SK-N-SH (cell line): Measurements from ENCODE around the gene DDX28. TPM values are rescaled to one million over a fixed set of nuclear protein-coding genes. Genes with fewer than 3 reads are reported as not detected.

Experiments used
- CTCF ChIA-PET: fragments of 300-600, 350-600 bp; formaldehyde crosslinking; extraction: SDS; loops from one replicate; lab custom pipeline; 2021; lab: Yijun Ruan, JAX
- POLR2A ChIA-PET: fragments of 350-600 bp; sonication (Branson Sonifier 250); formaldehyde crosslinking; extraction: SDS; loops from one replicate; lab custom pipeline; 2020; ENCODE audit warnings: antibody characterized with exemption, inconsistent platforms; lab: Yijun Ruan, JAX
- DNase-seq: peaks from one replicate; pipeline ENCODE4 v3.0.0; 2012
- H2AFZ ChIP-seq: fragments of 200-600 bp; sonication (generic); 2 replicates; pipeline ENCODE4 v1.8.1; 2016; ENCODE audit warnings: antibody characterized with exemption, mild to moderate bottlenecking, low read depth
- H3F3A ChIP-seq: fragments of 200-600 bp; sonication (generic); replicated peaks from 2 replicates; pipeline ENCODE3; 2016; ENCODE audit warnings: antibody characterized with exemption, mild to moderate bottlenecking; ENCODE audit not compliant: insufficient read depth
- H3K27ac ChIP-seq, 2 experiments: fragments of 200-500 bp in 1 of 2; fragments of 200-600 bp in 1 of 2; sonication (Bioruptor generic) in 1 of 2; sonication (generic), shearing (Covaris generic) in 1 of 2; 2 replicates each; pipeline versions ENCODE4 v1.5.1 to v1.6.1; 2014 to 2016; ENCODE audit warnings: low read depth in 2 of 2, inconsistent platforms in 1 of 2, low read length in 1 of 2, mild to moderate bottlenecking in 1 of 2, mixed read lengths in 1 of 2
- H3K27me3 ChIP-seq: fragments of 200-600 bp; sonication (generic), shearing (Covaris generic); 2 replicates; pipeline ENCODE4 v1.6.1; 2016; ENCODE audit warnings: mixed run types; ENCODE audit not compliant: insufficient read depth
- H3K36me3 ChIP-seq, 2 experiments: fragments of 200-500 bp in 1 of 2; fragments of 200-600 bp in 1 of 2; sonication (Bioruptor generic) in 1 of 2; sonication (generic) in 1 of 2; replicated peaks in 1 of 2; 2 replicates each; pipeline versions ENCODE3 to v1.5.1; 2014 to 2016; ENCODE audit warnings: low read length in 1 of 2, mild to moderate bottlenecking in 1 of 2; ENCODE audit not compliant: insufficient read depth in 2 of 2, control insufficient read depth in 1 of 2
- H3K4me1 ChIP-seq, 2 experiments: fragments of 200-500 bp in 1 of 2; fragments of 200-600 bp in 1 of 2; sonication (Bioruptor generic) in 1 of 2; sonication (generic), shearing (Covaris generic) in 1 of 2; 2 replicates each; pipeline versions ENCODE4 v1.5.1 to v1.6.1; 2014 to 2016; ENCODE audit warnings: low read depth in 1 of 2, low read length in 1 of 2, mixed run types in 1 of 2; ENCODE audit not compliant: insufficient read depth in 2 of 2, control insufficient read depth in 1 of 2
- H3K4me2 ChIP-seq: fragments of 200-600 bp; sonication (generic), shearing (Covaris generic); 2 replicates; pipeline ENCODE4 v1.6.1; 2017; ENCODE audit warnings: mixed run types
- H3K4me3 ChIP-seq, 2 experiments: fragments of 200-500 bp in 1 of 2; fragments of 200-600 bp in 1 of 2; sonication (Bioruptor generic) in 1 of 2; sonication (generic), shearing (Covaris generic) in 1 of 2; 2 replicates each; pipeline versions ENCODE4 v1.5.1 to v1.8.1; 2014 to 2016; ENCODE audit warnings: low read depth in 2 of 2, inconsistent platforms in 1 of 2, low read length in 1 of 2, mild to moderate bottlenecking in 1 of 2, mixed read lengths in 1 of 2, moderate library complexity in 1 of 2
- H3K79me2 ChIP-seq: fragments of 200-600 bp; sonication (generic); 2 replicates; pipeline ENCODE4 v1.8.1; 2017; ENCODE audit warnings: mild to moderate bottlenecking; ENCODE audit not compliant: insufficient read depth
- H3K9ac ChIP-seq: fragments of 200-600 bp; sonication (generic); 2 replicates; pipeline ENCODE4 v1.6.1; 2017; ENCODE audit warnings: mixed run types
- H3K9me2 ChIP-seq: fragments of 200-600 bp; sonication (generic); 2 replicates; pipeline ENCODE4 v1.6.1; 2017; ENCODE audit warnings: mixed run types
- H3K9me3 ChIP-seq: fragments of 200-600 bp; sonication (generic); 2 replicates; pipeline ENCODE4 v1.6.1; 2017; ENCODE audit warnings: mixed run types, mild to moderate bottlenecking, moderate library complexity
- H4K20me1 ChIP-seq: fragments of 200-600 bp; sonication (generic); 2 replicates; pipeline ENCODE4 v1.6.1; 2017; ENCODE audit warnings: mild to moderate bottlenecking, mixed run types; ENCODE audit not compliant: insufficient read depth
- FOSL2 ChIP-seq: IDR thresholded peaks from 2 replicates; pipeline ENCODE4 v1.4.0; 2012; ENCODE audit warnings: low read depth, mild to moderate bottlenecking, moderate library complexity, borderline replicate concordance
- FOXM1 ChIP-seq: IDR thresholded peaks from 2 replicates; pipeline ENCODE4 v1.4.0; 2012; ENCODE audit warnings: low read depth, mild to moderate bottlenecking
- GATA2 ChIP-seq: sonication (generic); formaldehyde crosslinking; IDR thresholded peaks from 2 replicates; pipeline ENCODE4 v1.5.0; 2020; ENCODE audit warnings: mild to moderate bottlenecking, missing genetic modification reagents
- JUND ChIP-seq: IDR thresholded peaks from 2 replicates; pipeline ENCODE4 v1.4.0; 2012
- NFIC ChIP-seq: IDR thresholded peaks from 2 replicates; pipeline ENCODE4 v1.4.0; 2012; ENCODE audit warnings: borderline replicate concordance
- NRF1 ChIP-seq: IDR thresholded peaks from 2 replicates; pipeline ENCODE4 v1.6.1; 2012; ENCODE audit warnings: low read depth, mild to moderate bottlenecking, low read length
- RAD21 ChIP-seq: IDR thresholded peaks from 2 replicates; pipeline ENCODE4 v1.6.1; 2012; ENCODE audit warnings: mild to moderate bottlenecking, low read length
- RFX5 ChIP-seq: IDR thresholded peaks from 2 replicates; pipeline ENCODE4 v1.6.1; 2012; ENCODE audit warnings: mild to moderate bottlenecking, improper control_type of control experiment, low read length
- RXRA ChIP-seq: IDR thresholded peaks from 2 replicates; pipeline ENCODE4 v1.4.0; 2012; ENCODE audit warnings: low read depth, mild to moderate bottlenecking, borderline replicate concordance
- SMC3 ChIP-seq: IDR thresholded peaks from 2 replicates; pipeline ENCODE4 v1.6.1; 2012; ENCODE audit warnings: low read depth, low read length, improper control_type of control experiment
- TCF12 ChIP-seq: IDR thresholded peaks from 2 replicates; pipeline ENCODE4 v1.4.0; 2012
- YY1 ChIP-seq: IDR thresholded peaks from 2 replicates; pipeline ENCODE4 v1.4.0; 2012; ENCODE audit warnings: low read depth, mild to moderate bottlenecking
- WGBS: methylation state at CpG from one replicate; pipeline ENCODE4 v1.1.6; 2017; ENCODE audit warnings: low lambda C conversion rate; 5-methylcytosine and 5-hydroxymethylcytosine counted together
- polyA plus RNA-seq, 3 experiments: library from polyadenylated mRNA; depleted of rRNA; stranded (reverse); fragments of >200 nt; gene quantifications; 2 replicates each; pipeline ENCODE4 v1.2.3, GENCODE V29; 2012
- TF ChIP-seq, protein P1 (sequence below): fragments of 150-350 bp; IDR thresholded peaks from 2 replicates; pipeline ENCODE4 v1.6.1; 2017; ENCODE audit warnings: antibody characterized with exemption, low read length, low read depth, borderline replicate concordance
- TF ChIP-seq, protein P2 (sequence below): fragments of 200-600 bp; sonication (generic); IDR thresholded peaks from 2 replicates; pipeline ENCODE4 v1.6.1; 2017; ENCODE audit warnings: antibody characterized with exemption, mild to moderate bottlenecking, moderate library complexity
- TF ChIP-seq, protein P3 (sequence below): IDR thresholded peaks from 2 replicates; pipeline ENCODE4 v1.4.0; 2012; ENCODE audit warnings: low read depth
- TF ChIP-seq, protein P4 (sequence below): IDR thresholded peaks from 2 replicates; pipeline ENCODE4; 2012

The DDX28 gene
- polyA plus RNA-seq, 1 of the 3 experiments (the other 2 are of a cell fraction), result 10.8 TPM

DNA sequence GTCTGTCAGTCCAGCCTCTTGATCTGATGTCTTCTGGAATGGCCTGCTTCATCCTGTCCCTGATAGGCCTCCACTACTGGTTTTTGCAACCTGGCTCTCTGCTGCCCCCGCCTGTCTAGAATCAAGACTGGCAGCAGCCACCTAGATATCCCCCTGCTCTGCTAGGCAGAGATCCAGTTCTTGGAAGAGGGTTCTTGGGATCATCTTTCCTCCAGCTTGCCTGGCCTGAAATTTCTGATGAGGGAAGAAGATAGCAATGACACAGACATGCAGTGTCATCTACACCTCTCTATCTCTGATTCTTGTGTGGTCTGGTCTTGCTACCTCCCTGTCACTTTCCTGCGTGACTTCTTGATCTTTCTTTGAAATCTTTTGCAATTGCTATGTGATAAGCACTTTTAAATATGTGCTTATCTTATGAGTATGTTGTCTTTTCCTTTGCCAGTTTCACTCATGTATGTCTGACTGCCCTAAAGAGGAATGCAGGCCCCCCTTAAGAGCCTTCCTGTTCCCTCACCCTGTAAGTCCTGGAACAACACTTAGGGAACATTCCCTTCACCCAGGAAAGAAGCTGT lies 41.8 kb upstream of the DDX28 start:
- no peaks in the 10 kb centered on the region for H3K9me3 ChIP-seq
- H3K9me2 ChIP-seq, result no peaks in the 10 kb centered on the region
- H3F3A ChIP-seq, result peaks cover 39% of the 10 kb centered on the region
- H2AFZ ChIP-seq, result 0 out of 2 replicates have a peak overlapping the region, but pooled peaks have one; percentile 20
- ChIA-PET CTCF (interaction anchor here (0.6 to 2.5 kb wide), 24 partner anchors 8 to 229 kb away, joined by 3 to 12 read pairs (median 4); no protein-coding TSS in a partner anchor), POLR2A (no interaction called here)
- peak overlapping the region; percentile 40 to 70; a peak in 3 of 4 replicates for H3K27ac ChIP-seq
- peak overlapping the region; percentile 45; the same call in 1 of the 2 replicates for H3K9ac ChIP-seq
- 0 out of 2 replicates have a peak, but pooled peaks cover 2% of the 10 kb centered on the region for H4K20me1 ChIP-seq
- WGBS, result 36% methylated on average over 2 of the region's 2 CpGs
- peaks cover 0 to 19% of the 10 kb centered on the region in 2 experiments; a peak in 2 of 4 replicates for H3K4me1 ChIP-seq
- peak; percentile 77 for DNase-seq
- H3K4me3 ChIP-seq, result no peak overlapping the region; a peak in 1 of 4 replicates
- H3K27me3 ChIP-seq, result no peaks in the 10 kb centered on the region
- peaks cover 7 to 8% of the 10 kb centered on the region in 2 experiments for H3K36me3 ChIP-seq
- no peaks in the 10 kb centered on the region for H3K79me2 ChIP-seq
- TF ChIP-seq FOXM1 (no peak), JUND (peak; percentile 60), NFIC (peak; percentile 52; the same call in 1 of the 2 replicates), RFX5 (no peak), TCF12 (peak; percentile 59; the same call in 1 of the 2 replicates), FOSL2 (peak; percentile 47), RAD21 (peak; percentile 69), YY1 (no peak), NRF1 (no peak), GATA2 (no peak), RXRA (peak; percentile 52; the same call in 1 of the 2 replicates), SMC3 (peak; percentile 68)
- TF ChIP-seq, protein P1, sequence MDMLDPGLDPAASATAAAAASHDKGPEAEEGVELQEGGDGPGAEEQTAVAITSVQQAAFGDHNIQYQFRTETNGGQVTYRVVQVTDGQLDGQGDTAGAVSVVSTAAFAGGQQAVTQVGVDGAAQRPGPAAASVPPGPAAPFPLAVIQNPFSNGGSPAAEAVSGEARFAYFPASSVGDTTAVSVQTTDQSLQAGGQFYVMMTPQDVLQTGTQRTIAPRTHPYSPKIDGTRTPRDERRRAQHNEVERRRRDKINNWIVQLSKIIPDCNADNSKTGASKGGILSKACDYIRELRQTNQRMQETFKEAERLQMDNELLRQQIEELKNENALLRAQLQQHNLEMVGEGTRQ, result no peak
- TF ChIP-seq, protein P2, sequence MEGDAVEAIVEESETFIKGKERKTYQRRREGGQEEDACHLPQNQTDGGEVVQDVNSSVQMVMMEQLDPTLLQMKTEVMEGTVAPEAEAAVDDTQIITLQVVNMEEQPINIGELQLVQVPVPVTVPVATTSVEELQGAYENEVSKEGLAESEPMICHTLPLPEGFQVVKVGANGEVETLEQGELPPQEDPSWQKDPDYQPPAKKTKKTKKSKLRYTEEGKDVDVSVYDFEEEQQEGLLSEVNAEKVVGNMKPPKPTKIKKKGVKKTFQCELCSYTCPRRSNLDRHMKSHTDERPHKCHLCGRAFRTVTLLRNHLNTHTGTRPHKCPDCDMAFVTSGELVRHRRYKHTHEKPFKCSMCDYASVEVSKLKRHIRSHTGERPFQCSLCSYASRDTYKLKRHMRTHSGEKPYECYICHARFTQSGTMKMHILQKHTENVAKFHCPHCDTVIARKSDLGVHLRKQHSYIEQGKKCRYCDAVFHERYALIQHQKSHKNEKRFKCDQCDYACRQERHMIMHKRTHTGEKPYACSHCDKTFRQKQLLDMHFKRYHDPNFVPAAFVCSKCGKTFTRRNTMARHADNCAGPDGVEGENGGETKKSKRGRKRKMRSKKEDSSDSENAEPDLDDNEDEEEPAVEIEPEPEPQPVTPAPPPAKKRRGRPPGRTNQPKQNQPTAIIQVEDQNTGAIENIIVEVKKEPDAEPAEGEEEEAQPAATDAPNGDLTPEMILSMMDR, result peak; percentile 86
- TF ChIP-seq, protein P3, sequence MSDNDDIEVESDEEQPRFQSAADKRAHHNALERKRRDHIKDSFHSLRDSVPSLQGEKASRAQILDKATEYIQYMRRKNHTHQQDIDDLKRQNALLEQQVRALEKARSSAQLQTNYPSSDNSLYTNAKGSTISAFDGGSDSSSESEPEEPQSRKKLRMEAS, result 0 out of 2 replicates have a peak, but pooled peaks have one; percentile 34
- TF ChIP-seq, protein P4, sequence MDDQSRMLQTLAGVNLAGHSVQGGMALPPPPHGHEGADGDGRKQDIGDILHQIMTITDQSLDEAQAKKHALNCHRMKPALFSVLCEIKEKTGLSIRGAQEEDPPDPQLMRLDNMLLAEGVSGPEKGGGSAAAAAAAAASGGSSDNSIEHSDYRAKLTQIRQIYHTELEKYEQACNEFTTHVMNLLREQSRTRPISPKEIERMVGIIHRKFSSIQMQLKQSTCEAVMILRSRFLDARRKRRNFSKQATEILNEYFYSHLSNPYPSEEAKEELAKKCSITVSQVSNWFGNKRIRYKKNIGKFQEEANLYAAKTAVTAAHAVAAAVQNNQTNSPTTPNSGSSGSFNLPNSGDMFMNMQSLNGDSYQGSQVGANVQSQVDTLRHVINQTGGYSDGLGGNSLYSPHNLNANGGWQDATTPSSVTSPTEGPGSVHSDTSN, result no peak; the same call in 1 of the 2 replicates
- H3K4me2 ChIP-seq, result peak overlapping the region; percentile 55
